Neural progenitor cell (in vitro differentiated cells): ENCODE data around the gene NLRP6.

ENCODE experiments used
- EZH2 ChIP-seq: fragments of 200-600 bp; sonication (generic); IDR thresholded peaks from 2 replicates; pipeline ENCODE4 v1.6.1; 2017; ENCODE audit warnings: antibody characterized with exemption, mild to moderate bottlenecking, moderate library complexity
- EZH2phosphoT487 ChIP-seq: fragments of 200-600 bp; sonication (generic); IDR thresholded peaks from 2 replicates; pipeline ENCODE4 v1.6.1; 2017; ENCODE audit warnings: antibody characterized with exemption
- TF ChIP-seq, protein P1 (sequence below): fragments of 200-600 bp; sonication (generic); IDR thresholded peaks from 2 replicates; pipeline ENCODE4 v1.5.1; 2017; ENCODE audit warnings: antibody characterized with exemption, mild to moderate bottlenecking

DNA sequence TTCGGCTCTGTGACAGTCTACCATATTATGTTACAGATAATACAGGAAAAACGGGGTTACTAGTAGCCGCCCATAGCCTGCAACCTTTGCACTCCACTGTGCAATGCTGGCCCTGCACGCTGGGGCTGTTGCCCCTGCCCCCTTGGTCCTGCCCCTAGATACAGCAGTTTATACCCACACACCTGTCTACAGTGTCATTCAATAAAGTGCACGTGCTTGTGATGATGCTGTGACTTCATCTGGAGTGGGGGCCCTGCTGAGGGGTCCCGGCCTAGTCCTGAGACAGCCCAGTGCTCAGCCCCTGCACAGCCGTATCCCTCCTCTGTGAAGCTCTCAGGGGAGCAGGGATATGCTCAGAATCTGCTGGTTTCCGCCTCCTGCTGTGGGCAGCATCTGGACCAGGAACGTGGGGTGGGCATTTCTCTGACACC, 36.9 kb downstream of the NLRP6 start:
- TF ChIP-seq, protein P1, sequence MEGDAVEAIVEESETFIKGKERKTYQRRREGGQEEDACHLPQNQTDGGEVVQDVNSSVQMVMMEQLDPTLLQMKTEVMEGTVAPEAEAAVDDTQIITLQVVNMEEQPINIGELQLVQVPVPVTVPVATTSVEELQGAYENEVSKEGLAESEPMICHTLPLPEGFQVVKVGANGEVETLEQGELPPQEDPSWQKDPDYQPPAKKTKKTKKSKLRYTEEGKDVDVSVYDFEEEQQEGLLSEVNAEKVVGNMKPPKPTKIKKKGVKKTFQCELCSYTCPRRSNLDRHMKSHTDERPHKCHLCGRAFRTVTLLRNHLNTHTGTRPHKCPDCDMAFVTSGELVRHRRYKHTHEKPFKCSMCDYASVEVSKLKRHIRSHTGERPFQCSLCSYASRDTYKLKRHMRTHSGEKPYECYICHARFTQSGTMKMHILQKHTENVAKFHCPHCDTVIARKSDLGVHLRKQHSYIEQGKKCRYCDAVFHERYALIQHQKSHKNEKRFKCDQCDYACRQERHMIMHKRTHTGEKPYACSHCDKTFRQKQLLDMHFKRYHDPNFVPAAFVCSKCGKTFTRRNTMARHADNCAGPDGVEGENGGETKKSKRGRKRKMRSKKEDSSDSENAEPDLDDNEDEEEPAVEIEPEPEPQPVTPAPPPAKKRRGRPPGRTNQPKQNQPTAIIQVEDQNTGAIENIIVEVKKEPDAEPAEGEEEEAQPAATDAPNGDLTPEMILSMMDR, result no peak
- TF ChIP-seq EZH2 (no peak), EZH2phosphoT487 (no peak)
